T-helper 1 cell treated with Interleukin-12 subunit alpha and Interleukin-12 subunit beta and Interleukin-4 antibody, amounts not matched to agents 30 μg/mL and 1 μg/mL, for 36 hours (primary cell): ENCODE data around the gene UVRAG.
"Not testable (repeated sequence)": the region's sequence is repeated elsewhere in the genome, so short reads cannot be mapped to it uniquely, and the experiment has no call there.

Experiments used
- H3K27ac Mint-ChIP-seq: one replicate; pipeline ENCODE4 v1.8.0; 2021; ENCODE audit warnings: mild to moderate bottlenecking, mixed read lengths
- H3K27me3 Mint-ChIP-seq: one replicate; pipeline ENCODE4 v1.8.0; 2021; ENCODE audit warnings: low read depth, mixed read lengths
- H3K36me3 Mint-ChIP-seq: one replicate; pipeline ENCODE4 v1.8.0; 2021; ENCODE audit warnings: low read depth, mixed read lengths
- H3K4me1 Mint-ChIP-seq: one replicate; pipeline ENCODE4 v1.8.0; 2021; ENCODE audit warnings: low read depth, mixed read lengths
- H3K4me3 Mint-ChIP-seq: one replicate; pipeline ENCODE4 v1.8.0; 2021; ENCODE audit warnings: mild to moderate bottlenecking, moderate library complexity, mixed read lengths
- H3K9me3 Mint-ChIP-seq: one replicate; pipeline ENCODE4 v1.8.0; 2021; ENCODE audit warnings: mixed read lengths

The UVRAG gene

DNA sequence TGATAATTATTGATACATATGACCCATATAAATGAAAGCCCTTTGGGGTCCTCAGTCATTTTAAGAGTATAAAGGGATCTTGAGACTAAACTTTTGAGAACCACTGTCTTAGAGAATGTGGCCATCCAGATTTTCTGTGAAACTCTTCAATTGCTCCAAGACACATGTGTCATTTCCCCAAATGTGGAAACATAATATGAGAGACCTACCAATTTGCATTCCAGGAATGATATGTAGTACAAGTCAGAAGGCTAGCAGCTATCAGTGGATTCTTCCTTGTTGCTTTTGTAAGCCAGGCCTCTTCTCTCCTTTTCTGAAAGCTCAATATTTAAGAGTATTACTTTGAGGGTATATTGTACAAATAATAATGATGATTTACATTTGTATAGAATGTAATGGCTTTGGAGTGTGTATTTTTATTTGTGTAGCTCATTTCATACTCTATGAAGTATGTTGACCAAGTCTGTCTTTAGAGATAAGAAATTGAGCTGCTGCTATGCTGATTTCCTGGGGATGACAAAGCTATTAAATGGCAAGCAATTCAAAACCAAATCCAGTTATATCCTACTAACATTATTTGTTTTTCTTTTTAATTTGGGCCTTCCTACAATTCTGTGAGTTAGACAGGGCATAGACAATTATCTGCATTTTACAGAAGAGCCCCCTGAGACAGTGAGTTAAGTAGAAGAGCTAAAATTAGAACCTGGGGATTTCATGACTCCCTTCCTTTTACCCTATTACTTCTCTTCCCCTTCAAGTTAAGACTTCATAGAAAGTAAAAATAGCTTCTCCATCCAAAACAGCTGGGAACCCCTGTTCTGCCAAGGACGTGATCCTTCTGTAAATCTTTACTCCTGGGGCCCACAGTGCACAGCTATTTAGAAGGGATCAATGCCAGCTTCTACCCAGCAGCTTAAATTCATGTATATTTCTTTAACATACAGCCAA lies 259.4 kb downstream of the UVRAG start:
- H3K27me3 Mint-ChIP-seq, result no peaks in the 10 kb centered on the region

GRCh38 chr11:76075716-76076115 lies 260.7 kb downstream of the UVRAG start:
- H3K4me3 Mint-ChIP-seq, result no peak overlapping the region
- H3K4me1 Mint-ChIP-seq, result peaks cover 2% of the 10 kb centered on the region
- no peaks in the 10 kb centered on the region for H3K27me3 Mint-ChIP-seq
- H3K27ac Mint-ChIP-seq, result no peak overlapping the region
- peaks cover 6% of the 10 kb centered on the region for H3K36me3 Mint-ChIP-seq
- H3K9me3 Mint-ChIP-seq, result no peaks in the 10 kb centered on the region

More for the DNA sequence above, 259.4 kb downstream of the UVRAG start:
- no peak overlapping the region for H3K4me3 Mint-ChIP-seq
- peaks cover 2% of the 10 kb centered on the region for H3K4me1 Mint-ChIP-seq
- peaks cover 6% of the 10 kb centered on the region for H3K36me3 Mint-ChIP-seq
- no peaks in the 10 kb centered on the region for H3K9me3 Mint-ChIP-seq
- no peak overlapping the region for H3K27ac Mint-ChIP-seq

DNA sequence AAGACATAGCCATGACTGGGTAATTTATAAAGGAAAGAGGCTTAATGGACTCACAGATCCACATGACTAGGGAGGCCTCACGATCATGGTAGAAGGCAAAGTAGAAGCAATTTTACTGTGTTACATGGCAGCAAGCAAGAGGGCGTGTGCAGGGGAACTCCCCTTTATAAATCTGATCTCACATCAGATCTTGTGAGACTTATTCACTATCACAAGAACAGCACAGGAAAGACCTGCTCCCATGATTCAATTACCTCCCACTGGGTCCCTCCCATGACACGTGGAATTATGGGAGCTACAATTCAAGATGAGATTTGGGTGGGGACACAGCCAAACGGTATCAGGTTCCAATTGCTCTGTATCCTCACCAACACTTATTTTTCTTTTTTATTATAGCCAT lies 261.2 kb downstream of the UVRAG start:
- not testable (repeated sequence) for H3K4me3 Mint-ChIP-seq, H3K27me3 Mint-ChIP-seq, H3K9me3 Mint-ChIP-seq, H3K27ac Mint-ChIP-seq, H3K4me1 Mint-ChIP-seq, H3K36me3 Mint-ChIP-seq

GRCh38 chr11:76076749-76077148 lies 261.7 kb downstream of the UVRAG start:
- H3K27me3 Mint-ChIP-seq, result no peaks in the 10 kb centered on the region
- no peaks in the 10 kb centered on the region for H3K9me3 Mint-ChIP-seq
- peaks cover 4% of the 10 kb centered on the region for H3K36me3 Mint-ChIP-seq
- H3K27ac Mint-ChIP-seq, result no peak overlapping the region
- peaks cover 2% of the 10 kb centered on the region for H3K4me1 Mint-ChIP-seq
- H3K4me3 Mint-ChIP-seq, result no peak overlapping the region

GRCh38 chr11:76077575-76078150 lies 262.7 kb downstream of the UVRAG start:
- no peaks in the 10 kb centered on the region for H3K9me3 Mint-ChIP-seq
- no peaks in the 10 kb centered on the region for H3K27me3 Mint-ChIP-seq
- no peak overlapping the region for H3K27ac Mint-ChIP-seq
- H3K4me3 Mint-ChIP-seq, result no peak overlapping the region
- H3K36me3 Mint-ChIP-seq, result peaks cover 4% of the 10 kb centered on the region
- H3K4me1 Mint-ChIP-seq, result peaks cover 2% of the 10 kb centered on the region

- H3K27me3 Mint-ChIP-seq, H3K36me3 Mint-ChIP-seq, H3K9me3 Mint-ChIP-seq, H3K4me3 Mint-ChIP-seq, H3K4me1 Mint-ChIP-seq, H3K27ac Mint-ChIP-seq: not testable (repeated sequence)
Measured at GRCh38 chr11:76081084-76081483, 266.1 kb downstream of the UVRAG start.

GRCh38 chr11:76083563-76084451 lies 268.8 kb downstream of the UVRAG start:
- no peaks in the 10 kb centered on the region for H3K27me3 Mint-ChIP-seq
- no peak overlapping the region for H3K27ac Mint-ChIP-seq
- no peaks in the 10 kb centered on the region for H3K36me3 Mint-ChIP-seq

GRCh38 chr11:76085270-76085669 lies 270.3 kb downstream of the UVRAG start:
- no peaks in the 10 kb centered on the region for H3K9me3 Mint-ChIP-seq
- peaks cover 3% of the 10 kb centered on the region for H3K36me3 Mint-ChIP-seq
- H3K27ac Mint-ChIP-seq, result no peak overlapping the region
- H3K4me1 Mint-ChIP-seq, result no peaks in the 10 kb centered on the region
- H3K27me3 Mint-ChIP-seq, result no peaks in the 10 kb centered on the region
- no peak overlapping the region for H3K4me3 Mint-ChIP-seq

More at GRCh38 chr11:76083563-76084451, 268.8 kb downstream of the UVRAG start:
- no peaks in the 10 kb centered on the region for H3K4me1 Mint-ChIP-seq
- H3K9me3 Mint-ChIP-seq, result no peaks in the 10 kb centered on the region
- no peak overlapping the region for H3K4me3 Mint-ChIP-seq

DNA sequence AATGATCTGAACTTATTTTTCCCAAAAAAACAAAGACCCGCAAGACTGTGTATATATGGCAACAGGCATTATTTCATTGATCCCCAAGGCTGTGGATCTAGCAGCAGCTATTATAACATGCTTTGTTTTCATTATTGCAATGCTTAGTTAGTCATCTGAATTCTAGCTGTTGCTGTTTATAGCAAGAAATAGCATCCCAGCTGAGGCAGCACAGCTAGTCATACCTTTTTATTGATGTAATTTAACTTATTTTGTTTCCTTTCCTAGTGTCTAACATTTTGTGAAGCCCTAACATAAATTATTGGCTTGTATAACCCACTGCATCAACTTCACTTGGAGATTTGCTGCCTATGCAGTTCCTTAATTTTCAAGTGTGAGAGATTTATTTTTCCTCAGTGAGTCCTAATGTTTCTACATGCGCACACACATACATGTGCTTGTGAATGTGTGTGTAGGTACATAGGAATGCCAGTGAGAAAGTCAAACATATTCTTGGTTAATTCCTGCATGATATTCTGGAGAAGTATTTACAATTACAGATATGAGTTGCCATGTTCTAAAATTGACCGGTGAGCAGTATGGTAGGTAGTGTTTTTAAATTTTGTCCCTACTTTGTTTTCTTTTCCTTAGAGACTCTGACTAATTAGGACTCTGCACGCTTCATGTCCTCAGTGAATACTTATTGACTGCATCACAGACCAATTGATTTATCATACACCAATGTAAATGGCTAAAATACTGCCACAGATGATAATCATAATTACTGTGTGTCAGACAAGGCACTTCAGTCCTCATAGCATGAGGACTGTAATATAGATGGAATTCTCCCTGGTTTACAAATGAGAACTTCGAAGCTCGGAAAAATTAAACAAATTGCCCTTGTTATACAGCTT lies 272.0 kb downstream of the UVRAG start:
- Mint-ChIP-seq H3K27ac (no peak overlapping the region), H3K4me3 (no peak overlapping the region), H3K9me3 (no peaks in the 10 kb centered on the region), H3K27me3 (no peaks in the 10 kb centered on the region), H3K4me1 (no peaks in the 10 kb centered on the region), H3K36me3 (peaks cover 6% of the 10 kb centered on the region)

DNA sequence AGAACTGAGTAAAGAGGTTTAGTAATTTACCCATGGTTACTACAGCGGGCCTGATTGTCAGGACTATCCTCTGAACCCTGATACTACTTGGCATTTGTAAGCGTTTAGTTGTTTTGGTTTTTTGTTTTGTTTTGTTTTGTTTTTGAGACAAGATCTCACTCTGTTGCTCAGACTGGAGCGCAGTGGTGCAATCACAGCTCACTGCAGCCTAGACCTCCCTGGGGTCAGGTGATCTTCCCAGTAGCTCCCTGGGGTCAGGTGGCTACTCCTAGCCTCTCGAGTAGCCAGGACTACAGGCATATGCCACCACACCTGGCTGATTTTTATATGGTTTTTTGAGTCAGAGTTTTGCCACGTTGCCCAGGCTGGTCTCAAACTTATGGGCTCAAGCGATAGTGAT lies 272.7 kb downstream of the UVRAG start:
- peaks cover 6% of the 10 kb centered on the region for H3K36me3 Mint-ChIP-seq
- no peaks in the 10 kb centered on the region for H3K27me3 Mint-ChIP-seq
- no peaks in the 10 kb centered on the region for H3K4me1 Mint-ChIP-seq
- no peak overlapping the region for H3K4me3 Mint-ChIP-seq
- H3K9me3 Mint-ChIP-seq, result no peaks in the 10 kb centered on the region
- H3K27ac Mint-ChIP-seq, result no peak overlapping the region

DNA sequence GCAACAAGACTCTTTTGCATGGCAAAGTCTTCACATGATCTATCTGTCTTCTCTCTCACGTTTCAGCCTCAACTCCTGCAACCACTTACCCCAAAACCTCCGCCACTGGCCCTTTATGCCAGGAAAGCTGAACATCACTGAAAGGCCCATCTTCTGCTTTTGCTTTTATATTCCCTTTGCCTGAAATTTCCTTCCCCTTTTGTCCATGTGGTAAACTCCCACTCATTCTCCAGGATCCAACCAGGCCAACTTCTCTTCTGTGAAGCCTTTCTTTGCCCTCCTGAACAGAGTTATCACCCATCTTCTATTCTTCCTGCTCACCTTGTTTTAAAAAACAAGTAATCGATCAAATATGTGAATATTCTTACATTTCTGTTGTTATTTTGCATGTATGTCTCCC lies 273.5 kb downstream of the UVRAG start:
- Mint-ChIP-seq H3K27ac (no peak overlapping the region), H3K4me1 (no peaks in the 10 kb centered on the region), H3K9me3 (no peaks in the 10 kb centered on the region), H3K27me3 (no peaks in the 10 kb centered on the region), H3K4me3 (no peak overlapping the region), H3K36me3 (peaks cover 6% of the 10 kb centered on the region)

DNA sequence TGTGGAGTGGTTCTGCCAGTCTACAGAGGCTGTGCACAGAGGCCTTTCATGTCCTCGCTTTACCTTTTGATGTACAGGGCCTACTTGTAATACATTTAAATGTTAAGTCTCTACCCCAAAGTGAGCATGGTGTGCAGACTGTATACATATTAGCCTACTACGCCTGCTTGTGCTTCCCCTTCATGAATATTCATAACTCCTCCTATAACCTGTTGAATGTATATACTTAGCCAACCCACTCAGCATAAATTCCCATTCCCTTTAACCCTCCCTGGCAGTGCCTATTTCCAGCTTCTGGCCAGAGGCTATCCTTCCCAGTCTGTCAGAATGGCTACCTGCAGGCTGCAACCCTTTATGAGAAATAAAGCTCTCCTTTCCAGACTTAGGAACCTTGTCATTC lies 275.2 kb downstream of the UVRAG start:
- no peak overlapping the region for H3K27ac Mint-ChIP-seq
- H3K9me3 Mint-ChIP-seq, result no peaks in the 10 kb centered on the region
- H3K36me3 Mint-ChIP-seq, result peaks cover 6% of the 10 kb centered on the region
- H3K4me3 Mint-ChIP-seq, result no peak overlapping the region
- no peaks in the 10 kb centered on the region for H3K27me3 Mint-ChIP-seq
- H3K4me1 Mint-ChIP-seq, result no peaks in the 10 kb centered on the region

DNA sequence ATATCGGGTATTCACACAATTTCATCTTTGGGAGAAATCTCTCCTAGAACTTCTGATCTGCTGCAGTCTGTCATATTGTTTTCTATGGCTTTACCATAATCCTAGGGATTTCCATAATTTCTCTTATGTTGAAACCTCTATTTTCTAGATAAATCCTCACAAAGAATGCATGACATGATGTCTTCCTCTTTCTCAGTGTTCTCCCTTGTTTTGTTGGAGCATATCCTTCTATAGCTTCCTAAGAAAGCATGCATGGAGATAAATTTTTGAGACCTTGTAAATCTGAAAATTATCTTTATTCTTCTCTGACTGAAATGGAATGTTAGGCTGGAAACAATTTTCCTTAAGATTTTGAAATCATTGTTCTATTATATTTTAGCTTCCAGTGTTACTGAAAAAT lies 275.8 kb downstream of the UVRAG start:
- Mint-ChIP-seq H3K27ac (no peak overlapping the region), H3K4me1 (no peaks in the 10 kb centered on the region), H3K36me3 (peaks cover 6% of the 10 kb centered on the region)

DNA sequence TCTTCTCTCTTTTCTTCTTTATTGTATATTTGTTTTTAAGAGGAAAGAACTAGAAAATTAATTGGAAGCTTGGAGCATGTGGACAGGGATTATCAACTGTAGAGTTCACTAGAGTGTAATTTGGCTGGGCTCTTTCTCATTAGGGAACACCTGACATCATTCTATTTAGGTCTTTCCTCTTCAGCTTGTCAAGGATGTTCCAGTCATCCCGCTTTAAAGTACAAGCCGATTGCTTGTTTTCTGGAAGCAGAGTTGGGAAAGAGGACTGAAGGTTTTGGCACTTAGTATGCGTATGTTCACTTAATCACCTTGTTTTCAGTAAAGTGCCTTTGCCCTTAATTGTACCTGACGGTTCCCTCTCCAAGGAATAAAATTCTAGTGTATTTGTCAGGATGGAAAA lies 279.7 kb downstream of the UVRAG start:
- no peak overlapping the region for H3K27ac Mint-ChIP-seq
- peaks cover 6% of the 10 kb centered on the region for H3K36me3 Mint-ChIP-seq
- H3K4me3 Mint-ChIP-seq, result no peak overlapping the region
- no peaks in the 10 kb centered on the region for H3K27me3 Mint-ChIP-seq
- no peaks in the 10 kb centered on the region for H3K9me3 Mint-ChIP-seq
- no peaks in the 10 kb centered on the region for H3K4me1 Mint-ChIP-seq

More for the DNA sequence above, 275.8 kb downstream of the UVRAG start:
- Mint-ChIP-seq H3K27me3 (no peaks in the 10 kb centered on the region), H3K9me3 (no peaks in the 10 kb centered on the region), H3K4me3 (no peak overlapping the region)
